Ascending aorta (tissue), 2 donors: Measurements from ENCODE around the gene RMRP. TPM values are rescaled to one million over a fixed set of nuclear protein-coding genes. Genes with fewer than 3 reads are reported as not detected.

Source experiments
- DNase-seq, 2 donors: peaks; one replicate each; pipeline ENCODE4 v3.0.0-alpha.2; 2019; ENCODE audit warnings: low spot score in 2 of 2
- H3K27ac ChIP-seq, 2 donors: fragments of 200-600 bp; sonication (generic); one replicate each; pipeline ENCODE4 v1.5.1; 2016 to 2017; ENCODE audit warnings: mild to moderate bottlenecking in 1 of 2
- H3K27me3 ChIP-seq: fragments of 200-600 bp; sonication (generic); one replicate; pipeline ENCODE4 v1.5.1; 2017
- H3K36me3 ChIP-seq, 2 donors: fragments of 200-600 bp; sonication (generic); one replicate each; pipeline ENCODE4 v1.5.1; 2016
- H3K4me1 ChIP-seq, 2 donors: fragments of 200-600 bp; sonication (generic); one replicate each; pipeline ENCODE4 v1.5.1; 2016 to 2017; ENCODE audit warnings: mild to moderate bottlenecking in 1 of 2
- H3K4me3 ChIP-seq, 2 donors: fragments of 200-600 bp; sonication (generic); one replicate each; pipeline ENCODE4 v1.5.1; 2016 to 2017; ENCODE audit warnings: mild to moderate bottlenecking in 1 of 2
- H3K9me3 ChIP-seq, 2 donors: fragments of 200-600 bp; sonication (generic); one replicate each; pipeline ENCODE4 v1.5.1; 2016
- intact Hi-C: fragments of 100-400 bp; cut with DNase I; formaldehyde crosslinking; loops from one replicate; pipeline ENCODE4 v1.15.1; 2023
- total RNA-seq: library from RNA; depleted of rRNA; stranded (reverse); fragments of >200 nt; gene quantifications from one replicate; pipeline ENCODE4 v1.1.0, GENCODE V29; 2016
- TF ChIP-seq, protein P1 (sequence below), 3 experiments: fragments of 200-600 bp in 2 of 3; fragments of 450-650 bp in 1 of 3; sonication (generic) in 2 of 3; IDR thresholded peaks; one replicate each; pipeline ENCODE4 v1.5.1; 2016 to 2019; ENCODE audit warnings: antibody characterized with exemption in 3 of 3, mild to moderate bottlenecking in 1 of 3, moderate library complexity in 1 of 3

RMRP gene
- total RNA-seq, 1 donor from 2014 or later = 17,070 TPM

DNA sequence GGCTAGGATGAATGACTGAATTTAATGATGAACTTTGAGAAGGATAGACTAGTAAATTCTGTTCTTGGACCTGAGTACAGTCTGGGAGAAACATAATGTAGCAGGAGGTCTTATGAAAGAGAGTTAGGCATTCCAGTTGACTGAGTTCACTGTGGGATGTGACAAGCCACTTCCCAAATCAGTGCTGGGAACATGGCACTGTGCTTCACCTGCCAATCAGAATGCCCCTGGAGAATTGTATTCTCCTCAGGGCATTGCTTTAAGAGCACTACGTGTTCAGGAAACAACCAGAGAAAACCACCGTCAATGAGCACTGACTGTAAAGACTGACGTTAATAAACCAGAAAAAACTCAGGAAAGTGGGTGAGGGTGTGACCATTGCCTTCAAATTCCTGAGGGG lies 1.5 kb upstream of the RMRP start:
- H3K4me3 ChIP-seq = peak overlapping the region; percentile 88 to 99
- DNase-seq = peak in 1 of 2 donors; percentile 93
- intact Hi-C loops = loop anchor here (1.0 to 10.0 kb wide), 5 partner anchors 69 to 667 kb away; partner anchors contain the start of genes FAM221B, HRCT1, SPAAR and SPAG8
- H3K27ac ChIP-seq = peak overlapping the region; percentile 97 to 100
- H3K27me3 ChIP-seq = no peaks in the 10 kb centered on the region
- H3K9me3 ChIP-seq = no peaks in the 10 kb centered on the region
- TF ChIP-seq, protein P1, sequence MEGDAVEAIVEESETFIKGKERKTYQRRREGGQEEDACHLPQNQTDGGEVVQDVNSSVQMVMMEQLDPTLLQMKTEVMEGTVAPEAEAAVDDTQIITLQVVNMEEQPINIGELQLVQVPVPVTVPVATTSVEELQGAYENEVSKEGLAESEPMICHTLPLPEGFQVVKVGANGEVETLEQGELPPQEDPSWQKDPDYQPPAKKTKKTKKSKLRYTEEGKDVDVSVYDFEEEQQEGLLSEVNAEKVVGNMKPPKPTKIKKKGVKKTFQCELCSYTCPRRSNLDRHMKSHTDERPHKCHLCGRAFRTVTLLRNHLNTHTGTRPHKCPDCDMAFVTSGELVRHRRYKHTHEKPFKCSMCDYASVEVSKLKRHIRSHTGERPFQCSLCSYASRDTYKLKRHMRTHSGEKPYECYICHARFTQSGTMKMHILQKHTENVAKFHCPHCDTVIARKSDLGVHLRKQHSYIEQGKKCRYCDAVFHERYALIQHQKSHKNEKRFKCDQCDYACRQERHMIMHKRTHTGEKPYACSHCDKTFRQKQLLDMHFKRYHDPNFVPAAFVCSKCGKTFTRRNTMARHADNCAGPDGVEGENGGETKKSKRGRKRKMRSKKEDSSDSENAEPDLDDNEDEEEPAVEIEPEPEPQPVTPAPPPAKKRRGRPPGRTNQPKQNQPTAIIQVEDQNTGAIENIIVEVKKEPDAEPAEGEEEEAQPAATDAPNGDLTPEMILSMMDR (IDR thresholded peaks at IDR 0.05) = no peak
- H3K4me1 ChIP-seq = peaks cover 5 to 35% of the 10 kb centered on the region in 2 donors
- peaks cover 6 to 23% of the 10 kb centered on the region in 2 donors for H3K36me3 ChIP-seq

DNA sequence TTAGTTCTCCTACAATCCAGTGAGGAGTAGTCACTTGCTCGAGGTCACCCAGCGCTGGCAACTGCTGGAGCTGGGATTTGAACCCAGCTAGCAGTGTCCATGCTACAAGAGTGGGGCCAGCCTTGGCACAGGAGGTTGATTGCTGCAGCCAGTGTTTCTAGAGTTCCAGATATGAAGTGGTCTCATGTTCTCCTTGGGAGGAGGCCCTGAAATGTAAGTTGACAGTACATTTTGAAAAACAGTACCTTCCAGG lies 1.1 kb upstream of the RMRP start:
- Histone ChIP-seq H3K9me3 (no peaks in the 10 kb centered on the region), H3K27me3 (no peaks in the 10 kb centered on the region), H3K4me1 (peaks cover 5 to 35% of the 10 kb centered on the region in 2 donors), H3K4me3 (peak overlapping the region; percentile 88 to 99), H3K27ac (peak overlapping the region; percentile 97 to 100), H3K36me3 (peaks cover 6 to 23% of the 10 kb centered on the region in 2 donors)
- peak in 1 of 2 donors; percentile 85 for DNase-seq
- TF ChIP-seq, protein P1 (IDR thresholded peaks at IDR 0.05) = no peak
- intact Hi-C loops = loop anchor here (1.0 to 10.0 kb wide), 5 partner anchors 69 to 667 kb away; partner anchors contain the start of genes FAM221B, HRCT1, SPAAR and SPAG8

DNA sequence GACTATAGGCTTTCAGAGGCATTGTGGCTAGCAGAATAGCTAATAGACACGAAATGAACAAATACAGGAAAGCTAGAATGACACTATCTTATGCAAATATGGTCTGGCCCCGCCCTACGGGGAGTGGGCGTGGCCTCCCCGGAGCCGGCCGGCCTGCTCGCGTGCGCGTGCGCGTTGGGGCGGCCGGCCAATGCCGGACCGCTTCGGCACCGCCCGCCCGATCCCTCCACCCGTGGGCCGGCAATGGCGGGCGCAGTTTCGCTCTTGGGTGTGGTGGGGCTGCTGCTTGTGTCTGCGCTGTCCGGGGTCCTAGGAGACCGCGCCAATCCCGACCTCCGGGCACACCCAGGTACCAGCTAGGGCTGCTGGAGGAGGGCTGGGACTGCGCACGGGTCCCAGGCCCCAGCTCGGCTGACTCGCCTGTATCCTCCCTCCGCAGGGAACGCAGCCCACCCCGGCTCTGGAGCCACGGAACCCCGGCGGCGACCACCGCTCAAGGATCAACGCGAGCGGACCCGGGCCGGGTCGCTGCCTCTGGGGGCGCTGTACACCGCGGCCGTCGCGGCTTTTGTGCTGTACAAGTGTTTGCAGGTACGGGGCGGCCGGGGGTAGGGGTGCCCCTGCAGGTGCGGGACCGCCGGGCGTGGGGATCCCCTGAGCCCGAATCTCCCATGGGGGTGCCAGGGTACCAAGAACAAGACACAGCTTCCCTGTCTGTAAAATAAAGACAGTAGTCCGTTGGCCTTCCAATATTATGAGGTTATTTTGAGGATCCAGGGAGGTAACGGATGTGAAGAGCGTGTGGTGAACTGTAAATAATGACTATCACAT lies 533 bp upstream of the RMRP start, which contains the start of gene CCDC107:
Gene CCDC107, plus strand, starts transcription at position 156 of the 831 bp plus-strand sequence. Its CDS starts 88 bp downstream, at position 244.
- peak in 1 of 2 donors; percentile 91 for DNase-seq
- intact Hi-C loops = loop anchor here (5.0 to 10.0 kb wide), 4 partner anchors 154 to 666 kb away; partner anchors contain the start of genes FAM221B, HRCT1, SPAAR and SPAG8

DNA sequence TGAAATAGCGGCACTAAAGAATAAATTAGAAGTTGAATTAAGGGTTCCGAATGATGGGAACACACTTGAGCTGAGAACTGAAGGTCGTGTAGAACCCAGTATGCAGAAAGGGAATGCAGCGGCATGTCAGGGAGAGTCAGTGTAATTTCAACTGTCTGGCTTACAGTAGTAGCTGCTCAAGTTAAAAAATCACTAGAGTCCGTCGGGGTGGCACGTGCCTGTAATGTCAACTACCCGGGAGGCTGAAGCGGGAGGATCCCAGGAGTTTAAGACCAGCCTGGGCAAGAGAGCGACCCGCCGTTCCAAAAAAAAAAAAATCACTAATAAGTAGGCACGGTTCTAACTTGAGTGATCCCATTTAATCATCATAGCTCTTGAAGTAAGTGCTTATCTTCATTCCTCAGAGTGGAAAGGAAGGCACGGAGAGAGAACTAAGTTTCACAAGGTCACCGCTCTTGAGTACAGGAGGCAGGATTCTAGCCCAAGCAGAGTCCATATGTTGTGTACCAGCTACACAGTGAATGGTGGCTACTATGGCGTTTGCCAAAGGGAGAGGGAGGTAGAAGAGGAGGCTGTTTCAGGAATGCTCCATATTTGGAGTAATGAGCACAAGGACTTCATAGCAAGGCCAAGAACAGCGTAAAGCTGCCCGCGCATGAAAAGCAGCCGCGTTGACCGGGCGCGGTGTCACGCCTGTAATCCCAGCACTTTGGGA lies 831 bp downstream of the RMRP start:
- peak overlapping the region; percentile 88 to 99 for H3K4me3 ChIP-seq
- H3K36me3 ChIP-seq = peaks cover 6 to 21% of the 10 kb centered on the region in 2 donors
- H3K27ac ChIP-seq = peak overlapping the region; percentile 97 to 100
- TF ChIP-seq, protein P1 (IDR thresholded peaks at IDR 0.05) = no peak
- H3K4me1 ChIP-seq = peaks cover 5 to 32% of the 10 kb centered on the region in 2 donors
- no peak for DNase-seq
- no peaks in the 10 kb centered on the region for H3K9me3 ChIP-seq
- intact Hi-C loops = loop anchor here (1.0 to 10.0 kb wide), 6 partner anchors 33 to 665 kb away; partner anchors contain the start of genes FAM221B, HRCT1, SPAAR and SPAG8
- no peaks in the 10 kb centered on the region for H3K27me3 ChIP-seq

More for the DNA sequence above, 533 bp upstream of the RMRP start, which contains the start of gene CCDC107:
- Histone ChIP-seq H3K9me3 (no peaks in the 10 kb centered on the region), H3K4me3 (peak within 1 kb of the TSS; percentile 88 to 99), H3K4me1 (peaks cover 5 to 35% of the 10 kb centered on the region in 2 donors), H3K36me3 (peaks cover 6 to 23% of the 10 kb centered on the region in 2 donors), H3K27me3 (no peaks in the 10 kb centered on the region), H3K27ac (peak within 1 kb of the TSS; percentile 97 to 100)
- TF ChIP-seq, protein P1 (IDR thresholded peaks at IDR 0.05) = peak; percentile 41 to 64 (median 63)

DNA sequence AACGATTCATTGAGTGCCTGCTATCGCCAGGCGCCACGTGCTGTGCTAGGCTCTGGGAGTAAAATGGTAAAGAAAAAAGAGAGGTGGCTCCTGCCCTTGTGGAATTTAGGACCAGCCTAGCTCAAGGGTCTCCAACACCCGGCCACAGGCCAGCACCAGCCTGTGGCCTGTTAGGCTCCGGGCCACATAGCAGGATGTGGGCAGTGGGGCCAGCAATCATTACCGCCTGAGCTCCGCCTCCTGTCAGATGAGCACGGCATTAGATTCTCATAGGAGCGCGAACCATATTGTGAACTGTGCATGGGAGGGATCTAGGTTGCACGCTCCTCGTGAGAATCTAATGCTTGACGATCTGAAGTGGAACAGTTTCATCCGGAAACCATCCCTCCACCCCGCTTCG lies 1.5 kb downstream of the RMRP start:
- no peak for DNase-seq
- intact Hi-C loops = loop anchor here (2.0 to 10.0 kb wide), 5 partner anchors 52 to 664 kb away; partner anchors contain the start of genes FAM221B, HRCT1, SPAAR and SPAG8
- Histone ChIP-seq H3K4me3 (no peak overlapping the region), H3K4me1 (peaks cover 5 to 25% of the 10 kb centered on the region in 2 donors), H3K27ac (peak overlapping the region; percentile 97 to 100), H3K36me3 (peaks cover 6 to 14% of the 10 kb centered on the region in 2 donors), H3K27me3 (no peaks in the 10 kb centered on the region), H3K9me3 (no peaks in the 10 kb centered on the region)
- TF ChIP-seq, protein P1 (IDR thresholded peaks at IDR 0.05) = no peak
